OCI-LY7 (cell line): ENCODE results near the gene MYOM3. TPM values are rescaled to one million over a fixed set of nuclear protein-coding genes. Genes with fewer than 3 reads are reported as not detected.

Source experiments
- BruUV-seq: library from RNA; stranded (reverse); fragments of 400-500 nt; replicated peaks from 2 replicates; lab custom pipeline; 2021; lab: Mats Ljungman, UMichigan
- CTCF ChIA-PET: fragments of 300-600 bp; sonication (Branson Sonifier 250); formaldehyde crosslinking; loops from one replicate; lab custom pipeline; 2022; ENCODE audit warnings: antibody characterized with exemption; ENCODE audit not compliant: unreplicated experiment; lab: Charles Lee
- POLR2A ChIA-PET: fragments of 300-600 bp; sonication (Branson Sonifier 250); formaldehyde crosslinking; loops from one replicate; lab custom pipeline; 2022; ENCODE audit warnings: antibody characterized with exemption; lab: Charles Lee
- DNase-seq: peaks from one replicate; pipeline ENCODE4 v3.0.0-alpha.2; 2015; ENCODE audit warnings: low spot score
- H2AFZ ChIP-seq: fragments of 200-600 bp; sonication (generic), shearing (Covaris generic); 2 replicates; pipeline ENCODE4 v1.6.1; 2014; ENCODE audit warnings: mild to moderate bottlenecking, antibody characterized with exemption, low read length, moderate library complexity
- H3K27ac ChIP-seq: fragments of 200-600 bp; sonication (generic); 2 replicates; pipeline ENCODE4 v1.5.1; 2014; ENCODE audit warnings: mixed run types, low read depth, mild to moderate bottlenecking, moderate library complexity, low read length, inconsistent platforms; ENCODE audit not compliant: poor library complexity, severe bottlenecking
- H3K36me3 ChIP-seq: fragments of 200-600 bp; sonication (generic); 2 replicates; pipeline ENCODE4 v1.6.1; 2014; ENCODE audit warnings: mild to moderate bottlenecking, antibody characterized with exemption, low read length, moderate library complexity, mixed read lengths; ENCODE audit not compliant: insufficient read depth
- H3K4me1 ChIP-seq: fragments of 200-600 bp; sonication (generic); 2 replicates; pipeline ENCODE4 v1.5.1; 2014; ENCODE audit warnings: mild to moderate bottlenecking, low read length; ENCODE audit not compliant: insufficient read depth, poor library complexity, severe bottlenecking
- H3K4me2 ChIP-seq: fragments of 200-600 bp; sonication (generic); 2 replicates; pipeline ENCODE4 v1.6.1; 2014; ENCODE audit warnings: mild to moderate bottlenecking, low read length
- H3K4me3 ChIP-seq: fragments of 200-600 bp; sonication (generic); 2 replicates; pipeline ENCODE4 v1.5.1; 2014; ENCODE audit warnings: mild to moderate bottlenecking, low read depth, low read length; ENCODE audit not compliant: poor library complexity, severe bottlenecking
- H3K79me2 ChIP-seq: fragments of 200-600 bp; sonication (generic); 2 replicates; pipeline ENCODE4 v1.6.1; 2016; ENCODE audit warnings: low read depth, mild to moderate bottlenecking, low read length, moderate library complexity, mixed read lengths; ENCODE audit not compliant: insufficient read depth
- H3K9me2 ChIP-seq: fragments of 200-600 bp; sonication (generic); 2 replicates; pipeline ENCODE4 v1.6.1; 2016; ENCODE audit warnings: mild to moderate bottlenecking, low read length, mixed read lengths; ENCODE audit not compliant: insufficient read depth
- H3K9me3 ChIP-seq: fragments of 200-600 bp; sonication (generic); 2 replicates; pipeline ENCODE4 v1.6.1; 2014; ENCODE audit warnings: mild to moderate bottlenecking, mixed run types, low read length, mixed read lengths
- H4K20me1 ChIP-seq: fragments of 200-600 bp; sonication (generic); 2 replicates; pipeline ENCODE4 v1.6.1; 2014; ENCODE audit warnings: mild to moderate bottlenecking, antibody characterized with exemption, low read length, moderate library complexity, mixed read lengths; ENCODE audit not compliant: insufficient read depth
- EZH2phosphoT487 ChIP-seq: fragments of 200-600 bp; sonication (generic); IDR thresholded peaks from 2 replicates; pipeline ENCODE4 v1.6.1; 2018; ENCODE audit warnings: low read depth, borderline replicate concordance, mild to moderate bottlenecking, mixed run types, antibody characterized with exemption, low read length, moderate library complexity, mixed read lengths
- intact Hi-C: fragments of 100-400 bp; cut with micrococcal nuclease; formaldehyde crosslinking; loops from one replicate; pipeline ENCODE4 v1.10.0; 2022; ENCODE audit not compliant: unreplicated experiment
- total RNA-seq, 2 experiments: library from RNA; depleted of rRNA in 1 of 2; stranded (reverse); fragments of >200 nt in 1 of 2; shearing (Covaris generic) in 1 of 2; gene quantifications; 2 replicates each; pipeline ENCODE4 v1.2.3, GENCODE V29; 2014 to 2022
- TF ChIP-seq, protein P1 (sequence below): fragments of 200-600 bp; sonication (generic); conservative IDR thresholded peaks from 2 replicates; pipeline ENCODE4 v1.5.1; 2014; ENCODE audit warnings: mild to moderate bottlenecking, antibody characterized with exemption, low read length, moderate library complexity, mixed read lengths

Gene MYOM3
- total RNA-seq, 2 experiments from 2014 or later: not detected

DNA sequence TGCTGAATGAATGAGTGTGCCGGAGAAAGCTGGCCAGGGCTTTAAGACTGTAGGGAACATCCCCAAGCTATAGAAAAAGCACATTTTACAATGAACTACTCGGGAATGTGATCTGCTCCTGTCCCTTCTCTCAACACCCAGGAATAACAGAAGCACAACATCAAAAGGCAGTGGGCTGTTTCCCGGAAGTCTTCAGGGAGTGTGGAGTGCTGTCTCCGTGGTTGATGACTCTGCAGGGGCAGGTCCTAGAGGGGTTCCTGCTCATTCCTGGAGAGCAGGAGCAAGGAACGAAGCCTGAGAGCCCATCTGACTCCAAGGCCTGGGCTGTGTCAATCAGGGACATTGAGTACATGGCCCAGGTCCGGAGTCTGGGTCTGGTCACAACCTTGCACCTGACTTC is 35.9 kb upstream of the MYOM3 start:
- no TSS peak for BruUV-seq
- H3K4me3 ChIP-seq: no peak overlapping the region
- ChIA-PET POLR2A (no interaction called here), CTCF (interaction anchor here (1.4 kb wide), 1 partner anchor 39 kb away, joined by 4 read pairs; no protein-coding TSS in a partner anchor)
- H3K4me2 ChIP-seq: no peak overlapping the region
- H4K20me1 ChIP-seq: no peaks in the 10 kb centered on the region
- H3K36me3 ChIP-seq: no peaks in the 10 kb centered on the region
- H3K9me2 ChIP-seq: no peaks in the 10 kb centered on the region
- intact Hi-C loops: no loop called here
- H3K9me3 ChIP-seq: no peaks in the 10 kb centered on the region
- DNase-seq: no peak
- H2AFZ ChIP-seq: no peak overlapping the region
- peaks cover 29% of the 10 kb centered on the region for H3K4me1 ChIP-seq
- H3K27ac ChIP-seq: no peak overlapping the region
- H3K79me2 ChIP-seq: no peaks in the 10 kb centered on the region
- TF ChIP-seq EZH2phosphoT487: no peak
- TF ChIP-seq, protein P1, sequence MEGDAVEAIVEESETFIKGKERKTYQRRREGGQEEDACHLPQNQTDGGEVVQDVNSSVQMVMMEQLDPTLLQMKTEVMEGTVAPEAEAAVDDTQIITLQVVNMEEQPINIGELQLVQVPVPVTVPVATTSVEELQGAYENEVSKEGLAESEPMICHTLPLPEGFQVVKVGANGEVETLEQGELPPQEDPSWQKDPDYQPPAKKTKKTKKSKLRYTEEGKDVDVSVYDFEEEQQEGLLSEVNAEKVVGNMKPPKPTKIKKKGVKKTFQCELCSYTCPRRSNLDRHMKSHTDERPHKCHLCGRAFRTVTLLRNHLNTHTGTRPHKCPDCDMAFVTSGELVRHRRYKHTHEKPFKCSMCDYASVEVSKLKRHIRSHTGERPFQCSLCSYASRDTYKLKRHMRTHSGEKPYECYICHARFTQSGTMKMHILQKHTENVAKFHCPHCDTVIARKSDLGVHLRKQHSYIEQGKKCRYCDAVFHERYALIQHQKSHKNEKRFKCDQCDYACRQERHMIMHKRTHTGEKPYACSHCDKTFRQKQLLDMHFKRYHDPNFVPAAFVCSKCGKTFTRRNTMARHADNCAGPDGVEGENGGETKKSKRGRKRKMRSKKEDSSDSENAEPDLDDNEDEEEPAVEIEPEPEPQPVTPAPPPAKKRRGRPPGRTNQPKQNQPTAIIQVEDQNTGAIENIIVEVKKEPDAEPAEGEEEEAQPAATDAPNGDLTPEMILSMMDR: no peak

DNA sequence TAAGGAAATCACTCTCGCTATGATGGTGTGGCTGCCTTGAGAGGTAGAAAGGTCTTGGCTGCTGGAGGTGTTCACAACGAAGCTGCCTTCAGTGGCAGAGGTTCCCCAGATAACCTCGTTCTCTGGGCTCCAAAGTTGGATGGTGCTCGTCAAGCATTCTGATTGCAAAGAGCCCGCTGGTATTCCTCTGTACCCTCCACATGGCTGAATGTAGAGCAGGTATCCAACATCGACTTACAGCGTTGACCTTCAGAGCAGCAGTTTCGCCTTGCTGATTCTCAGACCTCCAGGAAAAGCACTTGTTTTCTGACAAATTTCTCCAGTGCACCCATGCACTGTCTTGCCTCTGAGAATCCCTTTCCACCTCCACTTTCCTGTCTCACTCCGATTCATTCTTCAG is 35.3 kb upstream of the MYOM3 start:
- Histone ChIP-seq H3K27ac (no peak overlapping the region), H3K9me2 (no peaks in the 10 kb centered on the region), H3K4me2 (no peak overlapping the region), H3K9me3 (no peaks in the 10 kb centered on the region), H4K20me1 (no peaks in the 10 kb centered on the region), H3K4me1 (peaks cover 22% of the 10 kb centered on the region), H3K79me2 (no peaks in the 10 kb centered on the region), H2AFZ (no peak overlapping the region), H3K4me3 (no peak overlapping the region), H3K36me3 (no peaks in the 10 kb centered on the region)
- no peak for TF ChIP-seq EZH2phosphoT487
- TF ChIP-seq, protein P1: no peak
- intact Hi-C loops: no loop called here
- CTCF ChIA-PET: no interaction called here
- no TSS peak for BruUV-seq
- POLR2A ChIA-PET: no interaction called here
- DNase-seq: no peak
